GM12891 (cell line): ENCODE results near the gene TGFBRAP1.
A peak's percentile ranks its signal among the peaks of the same experiment; 100 is the strongest.

Experiments used
- POLR2A ChIP-seq: IDR thresholded peaks from 2 replicates; pipeline ENCODE4 v1.6.1; 2011; ENCODE audit warnings: low read depth, low read length, control low read depth
- POLR2AphosphoS5 ChIP-seq: IDR thresholded peaks from 2 replicates; pipeline ENCODE4 v1.6.1; 2011; ENCODE audit warnings: low read depth, low read length, control low read depth
- TAF1 ChIP-seq: IDR thresholded peaks from 2 replicates; pipeline ENCODE4 v1.6.1; 2011; ENCODE audit warnings: low read depth, low read length, control low read depth

DNA sequence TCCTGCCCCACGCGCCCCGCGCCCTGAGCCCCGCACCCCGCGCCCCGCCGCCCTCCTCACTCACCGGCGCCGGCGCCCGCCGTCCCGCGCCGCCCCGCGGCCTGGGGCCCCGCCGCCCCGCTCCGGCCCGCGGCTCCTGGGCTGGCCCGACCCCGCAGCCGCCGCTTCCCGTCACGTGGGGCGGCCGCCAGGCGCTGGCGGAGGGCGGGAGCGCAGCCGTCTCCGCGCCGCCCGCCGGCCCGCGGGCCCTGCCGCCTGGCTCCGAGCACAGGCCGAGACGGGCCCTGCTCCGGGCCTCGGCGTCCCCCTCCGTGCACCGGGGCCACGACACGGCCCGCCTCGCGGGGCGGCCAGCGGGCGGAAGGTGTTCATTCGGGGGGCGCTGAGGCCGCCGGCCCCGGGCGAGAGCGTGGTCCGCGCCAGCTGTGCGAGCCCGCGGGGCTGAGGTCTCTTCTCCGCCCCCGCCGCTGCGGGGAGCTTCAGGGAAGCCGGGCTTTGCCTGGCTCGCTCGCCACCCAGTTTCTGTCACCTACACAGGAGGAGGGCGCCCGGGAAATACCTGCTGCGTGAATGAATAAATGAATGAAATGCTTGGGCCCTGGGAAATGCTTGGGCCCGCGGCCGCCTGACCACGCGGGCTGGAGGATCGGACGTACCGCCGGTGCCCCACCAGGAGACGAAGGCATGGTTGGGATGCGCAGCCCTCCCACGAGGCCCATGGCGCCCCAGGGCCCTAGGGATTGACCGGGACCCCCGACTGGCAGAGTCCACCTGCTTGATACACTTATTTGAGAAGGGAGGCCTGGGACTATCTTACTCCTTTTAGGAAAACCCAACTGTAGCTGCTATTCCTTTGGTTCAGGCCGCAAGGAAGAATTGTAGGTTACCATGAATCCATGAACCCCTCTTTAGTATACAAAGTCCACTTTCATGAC is at the start of gene TGFBRAP1:
- TF ChIP-seq POLR2A, result peak; percentile 56; the same call in 1 of the 2 replicates
- no peak for TF ChIP-seq POLR2AphosphoS5
- 0 out of 2 replicates have a peak, but pooled peaks have one; percentile 24 for TF ChIP-seq TAF1
